Muscle layer of colon (tissue), 2 donors: ENCODE results near the gene NAV2.
"Not testable (repeated sequence)": the region's sequence is repeated elsewhere in the genome, so short reads cannot be mapped to it uniquely, and the experiment has no call there.

Experiments used
- H3K27ac ChIP-seq: one replicate; pipeline ENCODE4 v1.7.0; 2013; ENCODE audit warnings: low read depth, mild to moderate bottlenecking, low read length, moderate library complexity
- H3K27me3 ChIP-seq, 2 donors: one replicate each; pipeline ENCODE4 v1.7.0; 2013; ENCODE audit warnings: low read length in 2 of 2, mild to moderate bottlenecking in 2 of 2; ENCODE audit not compliant: insufficient read depth in 2 of 2, control insufficient read depth in 1 of 2
- H3K36me3 ChIP-seq: one replicate; pipeline ENCODE4 v1.7.0; 2013; ENCODE audit warnings: mild to moderate bottlenecking, low read length; ENCODE audit not compliant: insufficient read depth
- H3K4me1 ChIP-seq: one replicate; pipeline ENCODE4 v1.7.0; 2013; ENCODE audit warnings: mild to moderate bottlenecking, low read length; ENCODE audit not compliant: insufficient read depth
- H3K4me3 ChIP-seq, 2 donors: one replicate each; pipeline ENCODE4 v1.7.0; 2013; ENCODE audit warnings: low read length in 2 of 2, low read depth in 1 of 2, mild to moderate bottlenecking in 1 of 2, moderate library complexity in 1 of 2
- H3K9ac ChIP-seq: one replicate; pipeline ENCODE4 v1.7.0; 2013; ENCODE audit warnings: low read length
- H3K9me3 ChIP-seq: one replicate; pipeline ENCODE4 v1.7.0; 2013; ENCODE audit warnings: mild to moderate bottlenecking, low read length
- donor health status: abdominal sarcoma.
- donor health status: Adenocarcinoma of cecum.

Gene NAV2

GRCh38 chr11:20004866-20005265 is 292.2 kb downstream of the NAV2 start:
- Histone ChIP-seq H3K36me3 (peaks cover 24% of the 10 kb centered on the region), H3K9ac (no peak overlapping the region), H3K27ac (no peak overlapping the region), H3K27me3 (no peaks in the 10 kb centered on the region), H3K4me3 (no peak overlapping the region), H3K9me3 (no peaks in the 10 kb centered on the region), H3K4me1 (peaks cover 24% of the 10 kb centered on the region)

DNA sequence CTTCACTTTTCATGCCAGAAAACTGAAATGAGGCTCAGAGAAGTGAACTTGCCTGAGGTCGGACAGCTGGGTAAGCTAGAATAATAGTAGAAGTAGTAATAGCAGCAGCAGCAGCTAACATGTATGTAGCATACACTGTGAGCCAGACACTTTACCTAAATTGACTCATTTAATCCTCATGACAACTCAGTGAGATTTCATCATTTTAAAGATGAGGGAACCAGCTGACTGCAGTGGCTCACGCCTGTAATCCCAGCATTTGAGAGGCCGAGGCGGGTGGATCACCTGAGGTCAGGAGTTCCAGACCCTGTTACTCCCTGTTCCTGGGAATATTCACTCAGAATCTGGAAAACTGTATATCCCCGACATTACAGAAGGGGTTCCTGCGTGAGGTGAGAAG is 293.1 kb downstream of the NAV2 start:
- Histone ChIP-seq H3K9ac (no peak overlapping the region), H3K36me3 (peaks cover 24% of the 10 kb centered on the region), H3K27me3 (no peaks in the 10 kb centered on the region), H3K9me3 (no peaks in the 10 kb centered on the region), H3K4me3 (no peak overlapping the region), H3K4me1 (peaks cover 16% of the 10 kb centered on the region), H3K27ac (no peak overlapping the region)

GRCh38 chr11:20006618-20007017 is 294.0 kb downstream of the NAV2 start:
- H3K36me3 ChIP-seq: peaks cover 22% of the 10 kb centered on the region
- not testable (repeated sequence) for H3K27ac ChIP-seq, H3K9me3 ChIP-seq, H3K27me3 ChIP-seq, H3K9ac ChIP-seq, H3K4me3 ChIP-seq
- H3K4me1 ChIP-seq: peaks cover 16% of the 10 kb centered on the region

- peaks cover 16% of the 10 kb centered on the region for H3K4me1 ChIP-seq
Observed at GRCh38 chr11:20007386-20007785, 294.7 kb downstream of the NAV2 start.

DNA sequence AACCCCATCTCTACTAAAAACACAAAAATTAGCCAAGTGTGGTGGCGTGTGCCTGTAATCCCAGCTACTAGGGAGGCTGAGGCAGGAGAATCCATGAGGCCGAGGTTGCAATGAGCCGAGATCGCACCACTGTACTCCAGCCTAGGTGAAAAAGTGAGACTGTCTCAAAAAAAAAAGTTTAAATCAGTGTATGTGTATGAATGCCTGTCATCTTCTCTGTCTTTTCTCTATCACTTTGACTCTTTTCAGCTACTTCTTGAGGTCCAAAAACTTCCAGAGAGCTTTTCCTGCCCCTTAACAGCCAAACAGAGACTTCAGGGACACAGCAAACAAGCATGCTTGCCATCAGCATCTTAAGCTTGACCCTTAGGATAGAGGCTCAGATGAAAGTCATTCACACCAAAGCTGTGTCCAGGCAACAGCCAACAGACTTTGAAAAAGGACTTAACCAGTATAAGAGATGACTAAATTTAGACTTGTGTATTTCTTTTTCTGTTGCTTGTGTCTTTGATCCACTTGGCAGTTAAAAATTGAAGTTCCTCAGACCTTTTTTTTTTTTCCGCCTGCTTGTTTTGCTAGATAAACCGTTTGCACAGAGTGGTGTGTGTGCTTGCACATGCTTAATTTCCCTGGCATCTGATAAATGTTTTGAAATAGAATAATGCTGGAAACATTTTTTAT is 295.7 kb downstream of the NAV2 start:
- H3K27ac ChIP-seq: no peak overlapping the region
- H3K4me3 ChIP-seq: no peak overlapping the region
- no peaks in the 10 kb centered on the region for H3K27me3 ChIP-seq
- peaks cover 18% of the 10 kb centered on the region for H3K36me3 ChIP-seq
- H3K4me1 ChIP-seq: peaks cover 25% of the 10 kb centered on the region
- H3K9ac ChIP-seq: no peak overlapping the region
- no peaks in the 10 kb centered on the region for H3K9me3 ChIP-seq

More at GRCh38 chr11:20007386-20007785, 294.7 kb downstream of the NAV2 start:
- Histone ChIP-seq H3K9me3 (no peaks in the 10 kb centered on the region), H3K36me3 (peaks cover 22% of the 10 kb centered on the region), H3K4me3 (no peak overlapping the region), H3K9ac (no peak overlapping the region), H3K27ac (no peak overlapping the region), H3K27me3 (no peaks in the 10 kb centered on the region)

- H3K9ac ChIP-seq: no peak overlapping the region
- H3K9me3 ChIP-seq: no peaks in the 10 kb centered on the region
- no peak overlapping the region for H3K4me3 ChIP-seq
- H3K36me3 ChIP-seq: peaks cover 13% of the 10 kb centered on the region
- no peaks in the 10 kb centered on the region for H3K27me3 ChIP-seq
- H3K27ac ChIP-seq: no peak overlapping the region
- peaks cover 28% of the 10 kb centered on the region for H3K4me1 ChIP-seq
Observed at GRCh38 chr11:20008871-20009644, 296.4 kb downstream of the NAV2 start.

- H3K27me3 ChIP-seq: no peaks in the 10 kb centered on the region
- no peak overlapping the region for H3K27ac ChIP-seq
- no peaks in the 10 kb centered on the region for H3K9me3 ChIP-seq
- H3K4me1 ChIP-seq: peaks cover 28% of the 10 kb centered on the region
- no peak overlapping the region for H3K4me3 ChIP-seq
- no peak overlapping the region for H3K9ac ChIP-seq
- H3K36me3 ChIP-seq: peaks cover 13% of the 10 kb centered on the region
Observed at GRCh38 chr11:20010156-20010850, 297.7 kb downstream of the NAV2 start.

- Histone ChIP-seq H3K4me3 (no peak overlapping the region), H3K9ac (no peak overlapping the region), H3K27ac (no peak overlapping the region)
Observed at GRCh38 chr11:20010851-20011225, 298.2 kb downstream of the NAV2 start.

GRCh38 chr11:20011307-20011951 is 298.8 kb downstream of the NAV2 start:
- Histone ChIP-seq H3K27me3 (no peaks in the 10 kb centered on the region), H3K27ac (no peak overlapping the region), H3K9me3 (no peaks in the 10 kb centered on the region), H3K36me3 (peaks cover 13% of the 10 kb centered on the region), H3K9ac (no peak overlapping the region), H3K4me3 (no peak overlapping the region), H3K4me1 (peaks cover 28% of the 10 kb centered on the region)

More at GRCh38 chr11:20010851-20011225, 298.2 kb downstream of the NAV2 start:
- Histone ChIP-seq H3K36me3 (peaks cover 13% of the 10 kb centered on the region), H3K9me3 (no peaks in the 10 kb centered on the region), H3K27me3 (no peaks in the 10 kb centered on the region), H3K4me1 (peaks cover 28% of the 10 kb centered on the region)

DNA sequence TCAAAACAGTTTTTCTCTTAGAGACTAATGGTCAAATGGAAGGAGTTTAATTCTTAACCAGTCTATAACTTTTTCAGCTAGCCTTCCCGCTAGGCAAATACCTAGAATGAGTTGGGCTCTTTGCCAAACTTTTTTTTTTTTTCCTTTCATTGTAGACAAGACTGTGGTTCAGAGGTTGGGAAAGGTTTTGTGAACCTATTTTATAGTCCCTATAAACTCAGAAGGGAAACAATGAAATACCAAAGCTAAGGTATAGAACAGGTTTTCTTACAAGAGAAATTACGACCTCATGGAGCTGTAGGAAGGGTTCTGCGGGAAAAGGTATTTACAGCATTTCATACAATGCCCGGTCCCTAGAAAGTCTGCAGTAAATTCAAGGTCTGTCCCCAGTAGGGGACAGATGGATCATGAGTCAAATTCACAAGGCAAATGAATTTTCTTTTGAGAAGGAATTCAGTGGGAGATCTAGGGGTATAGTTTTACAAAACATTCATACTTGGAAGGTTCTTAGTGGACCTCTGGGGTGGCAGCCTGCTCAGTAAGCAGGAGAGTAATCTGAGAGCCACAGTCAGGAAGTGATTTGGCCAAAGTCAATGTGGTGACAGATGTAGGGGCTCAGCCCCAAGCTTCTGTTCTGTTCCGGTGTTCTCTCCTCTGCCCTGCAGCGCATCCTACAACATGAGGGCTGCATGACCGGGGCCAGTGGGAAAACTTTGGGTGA is 300.9 kb downstream of the NAV2 start:
- no peak overlapping the region for H3K4me3 ChIP-seq
- H3K27ac ChIP-seq: no peak overlapping the region
- H3K9me3 ChIP-seq: no peaks in the 10 kb centered on the region
- peaks cover 7% of the 10 kb centered on the region for H3K36me3 ChIP-seq
- H3K4me1 ChIP-seq: peaks cover 22% of the 10 kb centered on the region
- no peak overlapping the region for H3K9ac ChIP-seq
- H3K27me3 ChIP-seq: no peaks in the 10 kb centered on the region

DNA sequence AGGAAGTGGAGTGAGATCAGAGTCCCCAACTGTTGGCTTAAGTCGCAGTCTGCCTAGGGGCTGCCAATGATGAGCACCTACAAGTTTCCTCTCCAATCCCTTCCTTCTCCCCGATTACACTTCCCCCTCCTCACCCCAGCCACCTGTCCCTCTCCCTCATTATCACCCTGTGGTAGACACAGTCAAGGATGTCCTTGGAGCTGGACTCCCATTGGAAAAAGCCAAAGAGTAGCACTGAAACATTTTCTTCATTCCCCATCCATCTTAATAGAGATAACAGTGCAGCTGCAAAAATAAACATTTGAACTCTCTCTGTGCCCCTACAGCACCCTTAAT is 301.4 kb downstream of the NAV2 start:
- Histone ChIP-seq H3K4me1 (peaks cover 18% of the 10 kb centered on the region), H3K9ac (no peak overlapping the region), H3K36me3 (peaks cover 11% of the 10 kb centered on the region), H3K27ac (no peak overlapping the region), H3K27me3 (no peaks in the 10 kb centered on the region), H3K4me3 (no peak overlapping the region), H3K9me3 (no peaks in the 10 kb centered on the region)
